Activated B cell treated with CpG ODN at 0.5 μM for 24 hours (primary cell): ENCODE results near the gene CFAP20DC. TPM values are rescaled to one million over a fixed set of nuclear protein-coding genes. Genes with fewer than 3 reads are reported as not detected.

Experiments
- ATAC-seq: fragments of 200-7000 bp; cut with Tn5 transposase; one replicate; pipeline ENCODE4 v1.10.0; 2021; ENCODE audit warnings: low read depth, mild to moderate bottlenecking, moderate library complexity
- CTCF ChIA-PET: fragments of 350-600 bp; sonication (Branson Sonifier 250); formaldehyde crosslinking; loops from one replicate; lab custom pipeline; 2021; ENCODE audit warnings: antibody characterized with exemption; lab: Charles Lee
- POLR2A ChIA-PET: fragments of 350-600 bp; sonication (Branson Sonifier 250); formaldehyde crosslinking; loops from one replicate; lab custom pipeline; 2021; ENCODE audit warnings: antibody characterized with exemption; lab: Charles Lee
- DNase-seq: peaks from one replicate; pipeline ENCODE4 v3.0.0; 2022
- H3K27ac Mint-ChIP-seq: one replicate; pipeline ENCODE4 v1.8.0; 2020; ENCODE audit warnings: mixed read lengths
- H3K27me3 Mint-ChIP-seq: one replicate; pipeline ENCODE4 v1.8.0; 2021; ENCODE audit warnings: mixed read lengths
- H3K36me3 Mint-ChIP-seq: one replicate; pipeline ENCODE4 v1.8.0; 2021; ENCODE audit warnings: low read depth, mixed read lengths
- H3K4me1 Mint-ChIP-seq: one replicate; pipeline ENCODE4 v1.8.0; 2021; ENCODE audit warnings: mixed read lengths
- H3K4me3 Mint-ChIP-seq: one replicate; pipeline ENCODE4 v1.8.0; 2020; ENCODE audit warnings: mild to moderate bottlenecking, mixed read lengths
- H3K9me3 Mint-ChIP-seq: one replicate; pipeline ENCODE4 v1.8.0; 2020; ENCODE audit warnings: mixed read lengths
- intact Hi-C: fragments of 100-400 bp; cut with micrococcal nuclease; formaldehyde crosslinking; loops from one replicate; pipeline ENCODE4 v1.15.1; 2024
- total RNA-seq: library from RNA; stranded (reverse); gene quantifications from 2 replicates; pipeline ENCODE4 v1.2.3, GENCODE V29; 2022
- TF ChIP-seq, protein P1 (sequence below): fragments of 200-600 bp; IDR thresholded peaks from one replicate; pipeline ENCODE4 v1.8.0; 2022; ENCODE audit warnings: antibody characterized with exemption, mild to moderate bottlenecking

Gene CFAP20DC
- total RNA-seq, 1 donor from 2014 or later = 1.6 TPM

DNA sequence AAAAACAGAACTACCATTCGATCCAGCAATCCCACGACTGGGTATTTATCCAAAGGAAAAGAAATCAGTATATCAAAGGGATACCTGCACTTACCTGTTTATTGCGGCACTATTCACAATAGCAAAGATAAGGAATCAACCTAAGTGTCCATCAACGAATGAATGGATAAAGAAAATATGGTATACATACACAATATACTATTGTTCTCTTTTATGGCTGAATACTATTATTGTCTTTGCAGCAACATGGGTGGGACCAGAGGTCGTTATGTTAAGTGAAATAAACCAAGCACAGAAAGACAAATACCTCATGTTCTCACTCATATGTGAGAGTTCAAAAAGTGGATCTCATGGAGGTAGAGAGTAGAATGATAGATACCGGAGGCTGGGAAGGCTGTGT lies 264.9 kb downstream of the CFAP20DC start:
- no peaks in the 10 kb centered on the region for H3K27me3 Mint-ChIP-seq
- no peak for ATAC-seq
- no peaks in the 10 kb centered on the region for H3K4me1 Mint-ChIP-seq
- ChIA-PET POLR2A (no interaction called here), CTCF (no interaction called here)
- no peak for DNase-seq
- intact Hi-C loops = no loop called here
- peaks cover 18% of the 10 kb centered on the region for H3K9me3 Mint-ChIP-seq
- no peak overlapping the region for H3K4me3 Mint-ChIP-seq
- no peak overlapping the region for H3K27ac Mint-ChIP-seq
- no peaks in the 10 kb centered on the region for H3K36me3 Mint-ChIP-seq
- TF ChIP-seq, protein P1, sequence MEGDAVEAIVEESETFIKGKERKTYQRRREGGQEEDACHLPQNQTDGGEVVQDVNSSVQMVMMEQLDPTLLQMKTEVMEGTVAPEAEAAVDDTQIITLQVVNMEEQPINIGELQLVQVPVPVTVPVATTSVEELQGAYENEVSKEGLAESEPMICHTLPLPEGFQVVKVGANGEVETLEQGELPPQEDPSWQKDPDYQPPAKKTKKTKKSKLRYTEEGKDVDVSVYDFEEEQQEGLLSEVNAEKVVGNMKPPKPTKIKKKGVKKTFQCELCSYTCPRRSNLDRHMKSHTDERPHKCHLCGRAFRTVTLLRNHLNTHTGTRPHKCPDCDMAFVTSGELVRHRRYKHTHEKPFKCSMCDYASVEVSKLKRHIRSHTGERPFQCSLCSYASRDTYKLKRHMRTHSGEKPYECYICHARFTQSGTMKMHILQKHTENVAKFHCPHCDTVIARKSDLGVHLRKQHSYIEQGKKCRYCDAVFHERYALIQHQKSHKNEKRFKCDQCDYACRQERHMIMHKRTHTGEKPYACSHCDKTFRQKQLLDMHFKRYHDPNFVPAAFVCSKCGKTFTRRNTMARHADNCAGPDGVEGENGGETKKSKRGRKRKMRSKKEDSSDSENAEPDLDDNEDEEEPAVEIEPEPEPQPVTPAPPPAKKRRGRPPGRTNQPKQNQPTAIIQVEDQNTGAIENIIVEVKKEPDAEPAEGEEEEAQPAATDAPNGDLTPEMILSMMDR = no peak

DNA sequence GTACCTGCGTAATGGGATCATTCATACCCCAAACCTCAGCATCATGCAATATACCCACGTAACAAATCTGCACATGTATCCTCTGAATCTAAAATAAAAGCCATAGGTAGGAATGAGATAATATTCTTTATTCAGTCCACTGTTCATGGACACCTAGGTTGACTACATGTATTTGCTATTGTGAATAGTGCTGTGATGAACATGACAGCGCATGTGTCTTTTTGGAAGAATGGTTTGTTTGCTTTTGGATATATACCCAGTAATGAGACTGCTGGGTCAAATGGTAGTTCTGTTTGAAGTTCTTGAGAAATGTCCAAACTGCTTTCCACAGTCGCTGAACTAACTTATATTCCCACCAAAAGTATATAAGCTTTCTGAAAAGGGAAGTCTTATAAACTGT lies 265.4 kb downstream of the CFAP20DC start:
- no peaks in the 10 kb centered on the region for H3K27me3 Mint-ChIP-seq
- intact Hi-C loops = no loop called here
- ChIA-PET CTCF (no interaction called here), POLR2A (no interaction called here)
- H3K36me3 Mint-ChIP-seq = no peaks in the 10 kb centered on the region
- no peak overlapping the region for H3K27ac Mint-ChIP-seq
- ATAC-seq = no peak
- H3K4me1 Mint-ChIP-seq = no peaks in the 10 kb centered on the region
- H3K4me3 Mint-ChIP-seq = no peak overlapping the region
- peaks cover 22% of the 10 kb centered on the region for H3K9me3 Mint-ChIP-seq
- TF ChIP-seq, protein P1 = no peak
- no peak for DNase-seq

DNA sequence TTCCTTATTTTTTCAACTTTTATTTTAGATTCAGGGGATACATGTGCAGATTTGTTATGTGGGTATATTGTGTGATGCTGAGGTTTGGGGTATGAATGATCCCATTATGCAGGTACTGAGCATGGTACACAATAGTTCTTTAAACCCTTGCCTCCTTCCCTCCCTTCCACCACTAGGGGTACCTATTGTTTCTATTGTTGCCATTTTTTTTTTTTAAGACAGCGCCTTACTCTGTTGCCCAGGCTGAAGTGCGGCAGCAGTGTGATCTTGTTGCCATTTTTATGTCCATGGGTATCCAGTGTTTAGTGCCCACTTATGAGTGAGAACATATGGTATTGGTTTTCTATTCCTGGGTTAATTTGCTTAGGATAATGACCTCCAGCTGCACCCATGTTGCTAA lies 266.0 kb downstream of the CFAP20DC start:
- H3K27ac Mint-ChIP-seq = no peak overlapping the region
- no peaks in the 10 kb centered on the region for H3K27me3 Mint-ChIP-seq
- H3K36me3 Mint-ChIP-seq = no peaks in the 10 kb centered on the region
- DNase-seq = no peak
- no peaks in the 10 kb centered on the region for H3K4me1 Mint-ChIP-seq
- peaks cover 28% of the 10 kb centered on the region for H3K9me3 Mint-ChIP-seq
- ATAC-seq = no peak
- intact Hi-C loops = no loop called here
- ChIA-PET POLR2A (no interaction called here), CTCF (no interaction called here)
- TF ChIP-seq, protein P1 = no peak
- no peak overlapping the region for H3K4me3 Mint-ChIP-seq

DNA sequence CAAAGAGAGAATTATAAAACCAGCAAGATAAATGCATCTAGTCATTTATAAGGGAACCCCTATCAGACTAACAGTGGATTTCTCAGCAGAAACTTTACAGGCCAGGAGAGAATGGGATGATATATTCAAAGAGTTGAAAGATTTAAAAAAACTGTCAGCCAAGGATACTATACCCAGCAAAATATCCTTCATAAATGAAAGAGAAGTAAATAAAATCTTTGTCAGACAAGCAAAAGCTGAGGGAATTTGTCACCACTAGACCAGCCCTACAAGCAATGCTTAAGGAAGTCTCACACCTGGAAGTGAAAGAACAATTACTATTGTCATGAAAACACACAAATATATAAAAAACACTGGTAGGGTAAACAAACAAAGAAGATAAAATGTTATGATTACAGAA lies 269.9 kb downstream of the CFAP20DC start:
- no peak for ATAC-seq
- Mint-ChIP-seq H3K27me3 (no peaks in the 10 kb centered on the region), H3K36me3 (no peaks in the 10 kb centered on the region), H3K4me3 (no peak overlapping the region), H3K27ac (no peak overlapping the region), H3K9me3 (peaks cover 32% of the 10 kb centered on the region), H3K4me1 (no peaks in the 10 kb centered on the region)
- ChIA-PET POLR2A (no interaction called here), CTCF (no interaction called here)
- TF ChIP-seq, protein P1 = no peak
- intact Hi-C loops = no loop called here
- DNase-seq = no peak

DNA sequence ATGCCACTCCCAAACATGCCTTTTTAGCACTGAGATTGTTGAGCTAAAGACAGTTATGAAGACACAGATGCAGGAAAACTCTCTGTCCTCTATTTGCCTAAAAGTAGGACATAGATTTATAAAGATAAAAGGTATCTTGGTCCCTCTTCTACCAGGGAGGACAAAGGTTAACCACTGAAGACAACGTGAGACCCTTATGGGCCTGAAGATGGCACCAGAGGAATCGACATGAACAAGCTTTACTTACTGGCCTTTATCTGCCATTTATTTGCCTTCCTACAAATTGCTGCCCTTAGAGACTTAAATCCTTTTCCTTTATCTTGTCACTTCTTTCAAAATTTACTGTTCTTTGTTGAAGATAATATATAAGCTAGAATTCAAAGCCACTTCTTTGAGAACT lies 273.6 kb downstream of the CFAP20DC start:
- CTCF ChIA-PET = no interaction called here
- intact Hi-C loops = no loop called here
- Mint-ChIP-seq H3K4me3 (no peak overlapping the region), H3K9me3 (peaks cover 24% of the 10 kb centered on the region), H3K36me3 (no peaks in the 10 kb centered on the region), H3K27ac (no peak overlapping the region), H3K27me3 (no peaks in the 10 kb centered on the region), H3K4me1 (no peaks in the 10 kb centered on the region)
- DNase-seq = no peak
- POLR2A ChIA-PET = no interaction called here
- TF ChIP-seq, protein P1 = no peak
- no peak for ATAC-seq
